Progenitor cell of endocrine pancreas (in vitro differentiated cells): ENCODE data around the gene APELA. TPM values are rescaled to one million over a fixed set of nuclear protein-coding genes. Genes with fewer than 3 reads are reported as not detected.
"Not testable (repeated sequence)": the region's sequence is repeated elsewhere in the genome, so short reads cannot be mapped to it uniquely, and the experiment has no call there.

Experiments
- DNase-seq: peaks from one replicate; pipeline ENCODE4 v3.0.0; 2021; ENCODE audit warnings: low spot score; ENCODE audit not compliant: unreplicated experiment
- H3K27ac Mint-ChIP-seq: 2 replicates; pipeline ENCODE4 v1.8.0; 2021; ENCODE audit warnings: mild to moderate bottlenecking, moderate library complexity, mixed read lengths
- H3K27me3 Mint-ChIP-seq: 2 replicates; pipeline ENCODE4 v1.8.0; 2021; ENCODE audit warnings: mixed read lengths
- H3K36me3 Mint-ChIP-seq: 2 replicates; pipeline ENCODE4 v1.8.0; 2022; ENCODE audit warnings: mixed read lengths; ENCODE audit not compliant: insufficient read depth
- H3K4me1 Mint-ChIP-seq: 2 replicates; pipeline ENCODE4 v1.8.0; 2021; ENCODE audit warnings: low read depth, mixed read lengths
- H3K4me3 Mint-ChIP-seq: 2 replicates; pipeline ENCODE4 v1.8.0; 2021; ENCODE audit warnings: low read depth, mild to moderate bottlenecking, moderate library complexity, mixed read lengths
- H3K9me3 Mint-ChIP-seq: 2 replicates; pipeline ENCODE4 v1.8.0; 2021; ENCODE audit warnings: low read depth, mixed read lengths
- total RNA-seq: library from RNA; stranded (reverse); gene quantifications from 2 replicates; pipeline ENCODE4 v1.2.1, GENCODE V29; 2021
- TF ChIP-seq, protein P1 (sequence below): fragments of 200-600 bp; sonication (generic); IDR thresholded peaks from one replicate; pipeline ENCODE4 v1.5.0; 2021; ENCODE audit warnings: antibody characterized with exemption, mild to moderate bottlenecking; ENCODE audit not compliant: unreplicated experiment

Gene APELA
- total RNA-seq, 1 donor from 2014 or later, result 4.8 TPM

- no peak for DNase-seq
- no peaks in the 10 kb centered on the region for H3K4me1 Mint-ChIP-seq
- TF ChIP-seq, protein P1, sequence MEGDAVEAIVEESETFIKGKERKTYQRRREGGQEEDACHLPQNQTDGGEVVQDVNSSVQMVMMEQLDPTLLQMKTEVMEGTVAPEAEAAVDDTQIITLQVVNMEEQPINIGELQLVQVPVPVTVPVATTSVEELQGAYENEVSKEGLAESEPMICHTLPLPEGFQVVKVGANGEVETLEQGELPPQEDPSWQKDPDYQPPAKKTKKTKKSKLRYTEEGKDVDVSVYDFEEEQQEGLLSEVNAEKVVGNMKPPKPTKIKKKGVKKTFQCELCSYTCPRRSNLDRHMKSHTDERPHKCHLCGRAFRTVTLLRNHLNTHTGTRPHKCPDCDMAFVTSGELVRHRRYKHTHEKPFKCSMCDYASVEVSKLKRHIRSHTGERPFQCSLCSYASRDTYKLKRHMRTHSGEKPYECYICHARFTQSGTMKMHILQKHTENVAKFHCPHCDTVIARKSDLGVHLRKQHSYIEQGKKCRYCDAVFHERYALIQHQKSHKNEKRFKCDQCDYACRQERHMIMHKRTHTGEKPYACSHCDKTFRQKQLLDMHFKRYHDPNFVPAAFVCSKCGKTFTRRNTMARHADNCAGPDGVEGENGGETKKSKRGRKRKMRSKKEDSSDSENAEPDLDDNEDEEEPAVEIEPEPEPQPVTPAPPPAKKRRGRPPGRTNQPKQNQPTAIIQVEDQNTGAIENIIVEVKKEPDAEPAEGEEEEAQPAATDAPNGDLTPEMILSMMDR, result no peak
Measured at GRCh38 chr4:164902608-164903007, 25.6 kb downstream of the APELA start.

GRCh38 chr4:164904336-164904735 lies 27.4 kb downstream of the APELA start:
- Mint-ChIP-seq H3K36me3 (no peaks in the 10 kb centered on the region), H3K4me3 (no peak overlapping the region), H3K27ac (no peak overlapping the region), H3K27me3 (no peaks in the 10 kb centered on the region), H3K4me1 (no peaks in the 10 kb centered on the region), H3K9me3 (no peaks in the 10 kb centered on the region)
- no peak for DNase-seq
- TF ChIP-seq, protein P1, result no peak

More at GRCh38 chr4:164902608-164903007, 25.6 kb downstream of the APELA start:
- Mint-ChIP-seq H3K27me3 (no peaks in the 10 kb centered on the region), H3K4me3 (no peak overlapping the region), H3K9me3 (no peaks in the 10 kb centered on the region), H3K27ac (no peak overlapping the region), H3K36me3 (no peaks in the 10 kb centered on the region)

DNA sequence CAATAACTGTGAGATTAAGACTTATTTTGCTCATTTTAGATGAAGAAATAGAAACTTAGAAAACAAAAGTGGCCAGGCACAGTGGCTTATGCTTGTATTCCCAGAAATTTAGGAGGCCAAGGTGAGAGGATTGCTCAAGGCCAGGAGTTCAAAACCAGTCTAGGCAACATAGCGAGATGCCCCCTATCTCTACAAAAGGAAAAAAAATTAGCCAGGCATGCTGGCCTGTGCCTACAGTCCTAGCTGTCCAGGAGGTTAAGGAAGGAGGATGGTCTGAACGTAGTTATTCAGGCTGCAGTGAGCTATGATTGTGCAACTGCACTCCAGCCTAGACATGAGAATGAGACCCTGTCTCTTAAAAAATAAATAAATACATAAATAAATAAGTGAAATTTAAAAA lies 28.0 kb downstream of the APELA start:
- TF ChIP-seq, protein P1, result no peak
- no peaks in the 10 kb centered on the region for H3K27me3 Mint-ChIP-seq
- DNase-seq, result no peak
- no peaks in the 10 kb centered on the region for H3K36me3 Mint-ChIP-seq
- no peak overlapping the region for H3K27ac Mint-ChIP-seq
- no peaks in the 10 kb centered on the region for H3K9me3 Mint-ChIP-seq
- no peaks in the 10 kb centered on the region for H3K4me1 Mint-ChIP-seq
- no peak overlapping the region for H3K4me3 Mint-ChIP-seq

DNA sequence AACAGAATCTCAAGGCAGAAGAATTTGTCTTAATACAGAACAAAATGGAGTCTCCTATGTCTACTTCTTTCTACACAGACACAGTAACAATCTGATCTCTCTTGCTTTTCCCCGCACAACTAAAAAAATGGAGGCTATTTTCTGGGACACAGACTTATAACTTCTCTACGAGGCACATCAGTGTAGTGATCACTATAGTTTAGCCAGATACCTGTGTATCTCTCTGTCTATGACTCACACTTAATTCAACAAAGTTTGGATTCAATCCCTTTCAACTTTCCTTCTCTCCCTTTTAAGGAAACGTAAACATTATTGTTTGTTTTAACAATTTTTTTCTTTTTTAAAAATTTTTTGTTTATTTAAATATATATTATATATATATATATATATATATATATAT lies 29.4 kb downstream of the APELA start:
- no peaks in the 10 kb centered on the region for H3K9me3 Mint-ChIP-seq
- H3K36me3 Mint-ChIP-seq, result no peaks in the 10 kb centered on the region
- H3K27me3 Mint-ChIP-seq, result no peaks in the 10 kb centered on the region
- no peaks in the 10 kb centered on the region for H3K4me1 Mint-ChIP-seq
- no peak overlapping the region for H3K4me3 Mint-ChIP-seq
- H3K27ac Mint-ChIP-seq, result no peak overlapping the region
- TF ChIP-seq, protein P1, result no peak
- DNase-seq, result no peak

DNA sequence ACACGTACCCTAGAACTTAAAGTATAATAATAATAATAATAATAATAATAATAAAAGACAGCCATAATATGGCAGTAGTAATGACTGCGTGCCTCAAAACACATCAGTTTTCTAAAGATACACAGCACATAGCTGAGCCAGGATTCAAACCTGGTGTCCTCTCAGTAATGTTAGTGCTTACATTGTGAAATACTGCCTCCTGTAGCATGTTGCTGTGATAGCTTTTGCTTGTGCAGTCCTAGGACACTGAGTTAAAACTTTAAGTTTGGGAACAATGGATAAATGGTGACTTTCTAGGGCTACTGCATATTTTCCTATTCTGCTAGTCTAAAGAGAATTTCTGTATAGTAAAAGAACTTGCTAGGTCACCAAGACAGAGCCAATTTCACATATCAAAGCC lies 36.5 kb downstream of the APELA start:
- not testable (repeated sequence) for DNase-seq, H3K4me3 Mint-ChIP-seq, H3K4me1 Mint-ChIP-seq, H3K27me3 Mint-ChIP-seq, H3K36me3 Mint-ChIP-seq, H3K27ac Mint-ChIP-seq, H3K9me3 Mint-ChIP-seq
- TF ChIP-seq, protein P1, result peak; percentile 26
